SK-N-MC (cell line): Measurements from ENCODE around the gene DNAJC11.
A peak's percentile ranks its signal among the peaks of the same experiment; 100 is the strongest.
"Not testable (repeated sequence)": the region's sequence is repeated elsewhere in the genome, so short reads cannot be mapped to it uniquely, and the experiment has no call there.

ENCODE experiments used
- DNase-seq: peaks from one replicate; pipeline ENCODE4 v3.0.0-alpha.2; 2011; ENCODE audit warnings: low read depth, low spot score
- H3K27ac ChIP-seq: fragments of 200-600 bp; sonication (generic); 2 replicates; pipeline ENCODE4 v1.5.1; 2016; ENCODE audit warnings: mixed run types
- H3K36me3 ChIP-seq: fragments of 200-600 bp; sonication (generic); 2 replicates; pipeline ENCODE4 v1.6.1; 2017; ENCODE audit warnings: antibody characterized with exemption, low read length, mixed read lengths; ENCODE audit not compliant: insufficient read depth
- H3K4me3 ChIP-seq: fragments of 200-600 bp; sonication (generic); 2 replicates; pipeline ENCODE4 v1.5.1; 2016
- H3K9ac ChIP-seq: fragments of 200-600 bp; sonication (generic); 2 replicates; pipeline ENCODE4 v1.8.0; 2017; ENCODE audit warnings: mixed run types, mixed read lengths; ENCODE audit not compliant: insufficient read length
- H3K9me3 ChIP-seq: fragments of 200-600 bp; sonication (generic); 2 replicates; pipeline ENCODE4 v1.6.1; 2017; ENCODE audit warnings: low read depth, mild to moderate bottlenecking, antibody characterized with exemption, low read length, moderate library complexity, mixed read lengths
- EZH2 ChIP-seq: fragments of 200-600 bp; sonication (generic); IDR thresholded peaks from one replicate; pipeline ENCODE4 v1.6.1; 2017; ENCODE audit warnings: antibody characterized with exemption
- FOXP2 ChIP-seq: optimal IDR thresholded peaks from 2 replicates; pipeline ENCODE3; 2011; ENCODE audit warnings: mild to moderate bottlenecking, moderate library complexity; ENCODE audit not compliant: insufficient read depth; ENCODE audit errors: extremely low read length, control extremely low read depth
- POLR2AphosphoS5 ChIP-seq: IDR thresholded peaks from 2 replicates; pipeline ENCODE4 v1.6.1; 2012; ENCODE audit warnings: mild to moderate bottlenecking, low read depth, low read length, borderline replicate concordance

Gene DNAJC11

DNA sequence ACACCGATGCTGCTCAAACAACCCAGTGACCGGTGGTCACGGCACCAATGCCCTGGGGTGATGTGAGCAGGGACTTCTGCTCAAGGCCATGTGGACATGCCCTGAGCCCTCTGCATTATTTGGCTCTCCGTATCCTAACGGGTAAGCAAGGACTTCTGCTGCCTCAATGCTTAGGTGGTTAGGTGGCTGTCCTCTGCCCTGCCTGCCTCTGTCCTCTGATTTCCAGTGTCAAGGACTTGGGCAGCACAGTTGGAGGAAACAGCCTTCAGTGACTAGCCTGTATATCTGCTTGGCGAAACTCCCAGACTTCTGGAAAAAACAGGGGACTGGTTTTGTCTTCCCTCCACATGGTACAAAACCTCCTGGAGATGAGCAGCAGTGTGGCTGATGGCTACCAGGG lies 34.5 kb downstream of the DNAJC11 start:
- Histone ChIP-seq H3K4me3 (no peak overlapping the region), H3K9ac (no peak overlapping the region), H3K27ac (no peak overlapping the region), H3K36me3 (peaks cover 49% of the 10 kb centered on the region), H3K9me3 (no peaks in the 10 kb centered on the region)
- DNase-seq: no peak
- TF ChIP-seq POLR2AphosphoS5 (no peak), EZH2 (no peak), FOXP2 (no peak)

DNA sequence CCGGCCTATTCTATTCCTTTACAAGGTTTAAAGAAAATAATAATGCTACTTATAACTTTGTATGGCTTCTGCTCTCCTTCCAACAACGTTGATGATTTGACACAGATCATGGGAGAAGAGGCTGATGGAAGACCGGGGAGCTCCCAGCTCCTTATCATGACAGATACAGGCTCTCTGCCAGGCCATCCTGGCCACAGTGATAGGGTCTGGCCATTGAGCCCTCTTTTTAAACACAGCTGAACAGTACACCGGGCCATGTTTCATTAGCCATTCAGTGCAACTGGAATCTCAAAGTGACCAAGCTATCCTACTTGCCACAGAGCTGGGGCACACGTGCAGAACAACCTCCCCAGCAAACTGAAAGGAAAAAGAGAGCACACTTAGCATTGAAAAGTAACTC lies 34.9 kb downstream of the DNAJC11 start:
- H3K4me3 ChIP-seq: no peak overlapping the region
- no peak for TF ChIP-seq POLR2AphosphoS5
- no peak for TF ChIP-seq FOXP2
- no peak for TF ChIP-seq EZH2
- no peak overlapping the region for H3K27ac ChIP-seq
- no peaks in the 10 kb centered on the region for H3K9me3 ChIP-seq
- no peak overlapping the region for H3K9ac ChIP-seq
- peaks cover 46% of the 10 kb centered on the region for H3K36me3 ChIP-seq
- no peak for DNase-seq

DNA sequence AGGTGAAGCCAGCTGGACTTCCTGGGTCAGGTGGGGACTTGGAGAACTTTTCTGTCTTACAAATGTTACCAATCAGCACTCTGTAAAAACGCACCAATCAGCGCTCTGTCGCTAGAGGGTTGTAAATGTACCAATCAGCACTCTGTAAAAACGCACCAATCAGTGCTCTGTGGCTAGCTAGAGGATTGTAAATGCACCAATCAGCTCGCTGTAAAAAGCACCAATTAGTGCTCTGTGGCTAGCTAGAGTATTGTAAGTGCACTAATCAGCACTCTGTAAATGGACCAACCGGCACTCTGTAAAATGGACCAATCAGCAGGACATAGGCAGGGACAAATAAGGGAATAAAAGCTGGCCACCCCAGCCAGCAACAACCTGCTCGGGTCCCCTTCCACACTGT lies 39.1 kb downstream of the DNAJC11 start:
- not testable (repeated sequence) for H3K27ac ChIP-seq, DNase-seq, H3K9ac ChIP-seq, H3K9me3 ChIP-seq, H3K4me3 ChIP-seq
- H3K36me3 ChIP-seq: peaks cover 40% of the 10 kb centered on the region

DNA sequence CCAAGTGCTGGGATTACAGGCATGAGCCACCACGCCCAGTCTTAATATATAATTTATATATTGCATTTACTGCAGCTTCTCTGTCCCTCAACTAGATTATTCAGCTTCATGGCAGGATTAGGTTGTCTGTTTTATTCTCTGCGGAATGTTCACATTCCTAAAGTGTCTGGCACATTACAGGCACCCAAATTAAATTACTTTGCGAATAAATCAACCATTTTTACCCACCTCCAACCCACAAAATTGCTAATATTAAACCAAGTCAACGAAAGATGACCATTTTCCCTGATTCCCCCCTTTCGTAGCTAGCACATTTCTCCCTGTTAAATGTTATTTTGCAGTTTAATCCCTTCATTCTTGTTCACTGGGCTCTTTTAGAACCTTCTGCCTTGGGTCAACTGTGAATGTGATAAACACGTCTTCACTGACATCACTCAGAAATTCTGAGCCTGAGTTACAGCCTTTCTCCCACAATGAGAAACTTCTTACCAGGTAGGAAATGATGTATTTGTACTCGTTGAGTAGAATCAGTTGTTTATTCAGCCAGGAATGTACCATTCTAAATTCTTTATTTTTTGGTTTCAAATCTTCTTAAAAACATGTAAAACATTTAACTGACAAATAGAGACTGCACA lies 41.1 kb downstream of the DNAJC11 start:
- no peak overlapping the region for H3K9ac ChIP-seq

DNA sequence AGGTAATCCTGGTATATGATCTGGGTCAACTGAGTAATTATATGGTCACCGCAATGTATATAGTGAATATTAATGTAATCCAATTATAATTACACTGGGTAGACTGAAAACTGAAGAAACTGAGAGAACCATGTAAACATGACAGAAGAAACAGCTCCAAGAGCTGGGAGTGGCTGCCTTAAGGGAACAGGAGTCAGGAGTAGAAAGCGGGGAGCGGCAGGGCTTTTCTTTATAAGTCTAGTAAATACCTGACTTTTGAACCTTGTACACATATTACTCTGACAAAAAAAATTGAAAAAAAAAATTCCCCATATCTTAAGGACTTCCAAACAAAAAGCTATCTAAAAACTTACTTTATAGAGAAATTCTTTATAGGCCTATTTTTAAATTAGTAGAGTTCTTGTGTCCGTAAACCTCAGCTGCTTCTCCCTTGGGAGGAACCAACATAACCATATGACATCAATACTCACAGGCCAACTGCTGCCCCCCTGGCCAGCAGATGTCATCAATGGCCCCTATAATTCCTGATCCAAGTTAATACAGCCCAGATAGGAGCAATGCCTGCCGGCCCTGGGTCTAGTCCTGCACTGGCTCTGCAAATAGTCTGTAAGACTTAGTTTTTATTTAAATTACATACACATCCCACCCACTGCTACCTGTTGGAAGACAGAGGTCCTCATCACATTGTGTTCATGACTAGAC lies 43.1 kb downstream of the DNAJC11 start:
- Histone ChIP-seq H3K36me3 (peaks cover 26% of the 10 kb centered on the region), H3K9me3 (no peaks in the 10 kb centered on the region), H3K27ac (no peak overlapping the region), H3K4me3 (no peak overlapping the region), H3K9ac (no peak overlapping the region)
- TF ChIP-seq FOXP2 (no peak), POLR2AphosphoS5 (no peak), EZH2 (no peak)
- DNase-seq: no peak

More for the DNA sequence above, 41.1 kb downstream of the DNAJC11 start:
- Histone ChIP-seq H3K27ac (no peak overlapping the region), H3K36me3 (peaks cover 27% of the 10 kb centered on the region; the same call in 1 of the 2 replicates), H3K4me3 (no peak overlapping the region), H3K9me3 (no peaks in the 10 kb centered on the region)
- TF ChIP-seq EZH2 (no peak), FOXP2 (no peak), POLR2AphosphoS5 (no peak)
- no peak for DNase-seq

DNA sequence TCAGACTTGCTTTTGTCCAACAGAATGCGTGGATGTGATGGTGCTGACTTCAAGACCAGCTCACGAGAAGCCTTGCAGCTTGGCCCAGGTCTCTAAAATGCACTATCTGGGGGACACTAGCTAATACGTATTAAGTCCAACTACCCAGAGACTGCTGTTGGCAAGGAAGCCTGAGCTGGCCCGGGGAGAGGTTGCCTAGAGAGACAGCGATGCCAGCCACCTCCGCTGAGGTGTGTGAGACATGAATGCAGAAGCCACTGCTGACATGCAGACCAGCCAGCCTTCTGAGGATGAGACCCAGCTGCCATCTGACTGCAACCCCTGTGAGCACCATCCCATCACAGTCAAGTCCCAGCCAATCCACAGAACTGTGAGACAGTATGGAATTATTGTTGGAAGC lies 44.5 kb downstream of the DNAJC11 start:
- no peak overlapping the region for H3K27ac ChIP-seq
- no peak for TF ChIP-seq EZH2
- TF ChIP-seq POLR2AphosphoS5: no peak
- no peak for TF ChIP-seq FOXP2
- H3K9me3 ChIP-seq: no peaks in the 10 kb centered on the region
- H3K36me3 ChIP-seq: peaks cover 28% of the 10 kb centered on the region
- H3K4me3 ChIP-seq: no peak overlapping the region
- H3K9ac ChIP-seq: no peak overlapping the region
- no peak for DNase-seq

DNA sequence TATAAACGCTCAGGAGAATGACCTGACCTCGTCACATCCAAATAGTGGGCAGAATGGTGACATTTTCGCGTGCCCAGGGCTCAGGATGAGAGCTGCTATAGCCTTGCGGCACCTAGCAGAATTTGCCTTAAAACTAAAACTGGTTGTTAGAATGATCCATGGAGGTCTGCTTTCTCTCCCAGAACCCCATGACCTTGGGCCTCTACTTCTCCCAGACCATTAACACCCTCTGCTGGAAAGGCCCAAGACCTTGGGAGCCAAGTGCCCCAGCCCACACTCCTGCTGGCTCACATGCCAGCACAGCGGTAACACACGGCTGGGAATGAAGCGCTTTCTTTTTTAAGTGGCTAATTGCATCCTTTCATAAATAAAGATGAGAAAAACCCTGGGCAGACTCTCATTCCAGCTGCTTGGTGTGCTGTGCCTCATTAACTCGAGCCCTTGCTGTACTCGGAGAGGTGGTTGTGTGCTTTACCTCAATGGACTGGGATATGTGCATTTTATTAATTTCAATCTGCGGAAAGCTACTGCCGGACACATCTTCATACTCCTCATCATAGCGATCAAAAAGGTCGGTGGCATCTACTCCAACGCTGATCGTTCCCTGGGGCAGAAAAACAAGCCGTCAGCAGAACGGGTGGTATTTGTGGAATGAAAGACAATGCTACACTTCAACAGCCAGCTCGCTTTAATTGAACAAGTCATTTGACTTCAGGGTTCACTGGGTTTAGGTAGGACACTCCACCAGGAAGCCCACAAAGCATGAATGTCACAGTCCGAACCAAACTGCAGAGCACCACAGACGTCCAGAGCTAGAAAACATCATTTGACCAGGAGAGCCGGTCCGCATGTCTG lies 48.0 kb downstream of the DNAJC11 start:
- H3K9ac ChIP-seq: no peak overlapping the region
- H3K36me3 ChIP-seq: peaks cover 35% of the 10 kb centered on the region

DNA sequence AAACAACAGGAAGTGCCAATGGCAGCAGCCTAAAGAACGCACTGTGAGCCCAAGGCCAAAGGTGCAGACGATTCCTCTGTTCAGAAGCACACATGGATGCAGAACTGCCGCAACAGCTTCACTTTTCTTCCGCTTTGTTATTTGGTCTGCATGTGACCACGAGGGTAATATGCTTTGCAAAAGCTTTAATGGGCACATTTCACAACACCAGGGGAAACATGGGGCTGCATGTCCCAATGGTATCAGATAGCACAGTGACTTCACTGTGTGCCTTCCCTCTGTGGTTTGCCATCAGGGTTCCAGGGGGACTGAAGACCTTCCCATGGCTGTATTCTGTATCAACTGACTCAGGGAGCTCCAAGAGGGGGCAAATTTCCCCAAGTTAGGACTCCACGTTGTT lies 48.6 kb downstream of the DNAJC11 start:
- Histone ChIP-seq H3K4me3 (no peak overlapping the region), H3K9me3 (no peaks in the 10 kb centered on the region), H3K36me3 (peaks cover 33% of the 10 kb centered on the region), H3K9ac (no peak overlapping the region), H3K27ac (peak overlapping the region; percentile 12; the same call in 1 of the 2 replicates)
- no peak for DNase-seq
- no peak for TF ChIP-seq POLR2AphosphoS5
- TF ChIP-seq FOXP2: no peak
- TF ChIP-seq EZH2: no peak

More for the DNA sequence above, 48.0 kb downstream of the DNAJC11 start:
- Histone ChIP-seq H3K9me3 (no peaks in the 10 kb centered on the region), H3K4me3 (no peak overlapping the region), H3K27ac (peak overlapping the region; percentile 12; the same call in 1 of the 2 replicates)
- no peak for TF ChIP-seq POLR2AphosphoS5
- TF ChIP-seq FOXP2: no peak
- no peak for TF ChIP-seq EZH2
- no peak for DNase-seq
